Measurements from ENCODE around the gene FCHSD2.

The FCHSD2 gene

GRCh38 chr11:72841397-72841796 is 300.7 kb downstream of the FCHSD2 start:
- TF ChIP-seq CTCF (IDR thresholded peaks at IDR 0.05; ENCODE audit: control extremely low read depth, extremely low read depth, low read depth, missing control alignments): no peak
- no peak for DNase-seq (ENCODE audit: extremely low spot score)
- POLR2A ChIA-PET: interaction anchor here (0.7 kb wide), 1 partner anchor 30 kb away, joined by 10 read pairs; no protein-coding TSS in a partner anchor
- CTCF ChIA-PET: interaction anchor here (1.0 to 2.5 kb wide), 5 partner anchors 9 to 352 kb away, joined by 3 to 14 read pairs (median 4); no protein-coding TSS in a partner anchor

DNA sequence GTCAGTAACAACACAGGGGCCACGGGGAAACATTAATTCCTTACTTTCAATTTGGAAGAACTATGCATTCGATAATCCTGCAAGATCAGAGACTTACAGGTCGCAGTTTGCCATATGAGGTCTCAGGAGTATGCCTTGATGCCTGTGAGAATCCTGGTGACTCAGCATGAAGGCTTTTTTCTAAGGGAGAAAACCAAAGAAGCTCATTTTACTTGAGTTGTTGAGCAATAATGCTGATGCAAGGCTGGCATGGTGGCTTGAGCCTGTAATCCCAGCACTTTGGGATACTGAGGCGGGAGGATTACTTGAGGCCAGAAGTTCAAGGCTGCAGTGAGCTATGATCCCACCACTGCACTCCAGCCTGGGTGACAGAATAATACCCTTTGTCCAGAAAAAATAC is 301.3 kb downstream of the FCHSD2 start:
- no peak for DNase-seq (ENCODE audit: extremely low spot score)
- ChIA-PET POLR2A (interaction anchor here (0.8 kb wide), 1 partner anchor 337 kb away, joined by 3 read pairs; no protein-coding TSS in a partner anchor), CTCF (interaction anchor here (1.0 to 2.5 kb wide), 5 partner anchors 9 to 353 kb away, joined by 3 to 14 read pairs (median 4); no protein-coding TSS in a partner anchor)
- TF ChIP-seq CTCF (IDR thresholded peaks at IDR 0.05; ENCODE audit: control extremely low read depth, extremely low read depth, low read depth, missing control alignments): no peak

GRCh38 chr11:72838691-72839305 is 303.3 kb downstream of the FCHSD2 start:
- no peak for TF ChIP-seq CTCF (IDR thresholded peaks at IDR 0.05; ENCODE audit: control extremely low read depth, extremely low read depth, low read depth, missing control alignments)
- CTCF ChIA-PET: interaction anchor here (1.1 to 2.5 kb wide), 2 partner anchors 7 to 339 kb away, joined by 3 to 11 read pairs; no protein-coding TSS in a partner anchor
- DNase-seq (ENCODE audit: extremely low spot score): no peak
- POLR2A ChIA-PET: no interaction called here

- no peak for DNase-seq (ENCODE audit: extremely low spot score)
- ChIA-PET CTCF (no interaction called here), POLR2A (interaction anchor here (0.9 kb wide), 1 partner anchor 114 kb away, joined by 5 read pairs; no protein-coding TSS in a partner anchor)
- TF ChIP-seq CTCF (IDR thresholded peaks at IDR 0.05; ENCODE audit: control extremely low read depth, extremely low read depth, low read depth, missing control alignments): no peak
These were observed 306.0 kb downstream of the FCHSD2 start for GRCh38 chr11:72836111-72836510.

DNA sequence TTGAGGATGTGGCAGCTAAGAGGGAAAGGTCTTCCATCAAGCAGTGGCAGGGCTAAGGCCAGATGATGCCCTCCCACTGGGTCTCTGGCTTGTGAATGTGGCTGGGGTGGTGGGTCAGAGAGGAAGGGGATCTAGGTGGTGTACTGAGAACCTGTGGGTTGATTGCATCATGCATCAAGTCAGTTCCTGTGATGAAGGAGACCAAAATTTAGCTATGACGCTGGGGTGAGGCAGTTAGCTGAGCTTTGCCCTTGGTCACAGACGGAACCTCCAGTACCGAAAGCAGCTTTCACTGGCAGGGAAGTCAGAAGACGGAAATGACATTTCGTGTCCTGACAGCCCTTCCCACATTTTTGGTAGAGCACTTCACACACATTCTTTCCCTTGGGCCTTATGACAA is 307.2 kb downstream of the FCHSD2 start:
- POLR2A ChIA-PET: no interaction called here
- DNase-seq (ENCODE audit: extremely low spot score): no peak
- CTCF ChIA-PET: interaction anchor here (1.5 to 9.5 kb wide), 3 partner anchors 11 to 344 kb away, joined by 4 to 204 read pairs (median 38); no protein-coding TSS in a partner anchor
- TF ChIP-seq CTCF (IDR thresholded peaks at IDR 0.05; ENCODE audit: control extremely low read depth, extremely low read depth, low read depth, missing control alignments): no peak

DNA sequence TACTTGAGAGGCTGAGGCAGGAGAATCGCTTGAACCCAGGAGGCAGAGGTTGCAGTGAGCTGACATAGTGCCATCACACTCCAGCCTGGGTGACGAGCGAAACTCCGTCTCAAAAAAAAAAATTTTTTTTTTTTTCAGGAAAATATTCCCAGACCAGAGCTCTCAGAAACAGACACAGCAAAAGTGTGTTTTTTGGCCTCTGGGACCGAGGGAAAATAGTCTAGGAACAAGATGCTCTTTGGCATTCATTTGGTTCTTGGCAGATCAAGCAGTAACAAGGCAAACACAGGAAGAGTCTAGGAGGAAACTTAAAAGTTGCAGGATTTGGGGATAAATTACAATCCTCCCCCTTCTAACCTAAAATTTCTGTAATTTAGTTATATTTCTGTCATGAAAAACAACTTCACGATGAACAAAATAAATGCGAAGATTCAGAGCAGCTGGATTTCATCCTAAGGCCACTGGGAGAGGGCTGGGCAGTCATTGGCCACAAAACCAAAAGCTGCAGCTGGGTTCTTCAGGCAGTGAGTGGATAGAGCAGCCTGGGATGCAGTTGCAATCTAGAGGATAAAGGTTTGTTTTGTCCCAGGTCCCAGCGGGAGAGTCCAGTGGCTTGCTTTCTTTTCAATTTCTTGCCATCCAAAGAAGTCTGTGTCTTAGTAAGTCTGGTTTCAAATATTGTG is 308.2 kb downstream of the FCHSD2 start:
- no peak for TF ChIP-seq CTCF (IDR thresholded peaks at IDR 0.05; ENCODE audit: control extremely low read depth, extremely low read depth, low read depth, missing control alignments)
- ChIA-PET CTCF (interaction anchor here (1.5 to 9.5 kb wide), 5 partner anchors 12 to 403 kb away, joined by 4 to 204 read pairs (median 4); no protein-coding TSS in a partner anchor), POLR2A (no interaction called here)
- DNase-seq (ENCODE audit: extremely low spot score): no peak

Data from GM10248 (cell line).